ENCODE results near the gene ARPC1A. TPM values are rescaled to one million over a fixed set of nuclear protein-coding genes. Genes with fewer than 3 reads are reported as not detected.

Gene ARPC1A
- total RNA-seq, 1 donor from 2014 or later: 109 TPM

DNA sequence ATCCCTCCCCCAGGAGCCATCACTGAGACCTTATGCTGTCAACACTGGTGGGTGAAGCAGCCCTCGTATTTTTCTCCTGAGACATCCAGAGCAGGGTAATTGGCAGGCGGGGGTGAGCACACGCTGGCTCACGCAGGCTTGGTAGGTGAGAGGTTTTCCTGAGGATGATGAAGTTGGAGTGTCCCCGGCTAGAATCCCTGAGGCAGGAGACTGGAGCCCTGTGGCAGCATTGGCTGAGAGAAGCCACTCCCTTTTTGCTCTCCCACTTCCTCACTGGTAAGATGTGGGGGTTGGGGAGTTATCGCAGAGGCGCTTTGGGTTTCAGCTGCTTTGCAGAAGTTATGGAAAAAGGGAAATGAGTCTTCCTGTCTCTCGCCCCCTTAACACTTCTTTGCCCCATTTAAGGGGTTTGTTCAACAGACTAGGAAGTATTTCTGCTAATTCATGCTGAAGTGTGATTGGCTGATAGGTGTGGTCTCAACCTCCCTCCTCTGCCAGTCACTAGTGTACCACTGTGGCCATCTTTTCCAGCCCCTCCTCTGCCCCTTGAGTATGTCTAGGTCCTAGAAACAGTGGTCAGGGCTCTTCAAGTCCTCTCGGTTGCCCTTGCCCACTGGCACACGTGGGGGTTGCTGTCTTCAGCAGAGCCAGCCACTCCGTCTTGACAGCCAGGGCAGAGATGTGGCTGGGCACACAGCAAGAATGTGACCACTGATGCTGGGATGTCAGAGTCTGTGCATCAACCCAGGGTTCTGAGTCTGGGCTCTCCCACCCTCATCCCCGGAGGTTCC lies 54.5 kb downstream of the ARPC1A start:
- Histone ChIP-seq H3K9me3 (no peaks in the 10 kb centered on the region), H3K27ac (peak overlapping the region; percentile 88), H3K36me3 (peaks cover 43% of the 10 kb centered on the region), H3K4me3 (peak overlapping the region; percentile 40), H3K27me3 (ENCODE audit: low read depth) (no peaks in the 10 kb centered on the region), H3K4me1 (peaks cover 72% of the 10 kb centered on the region)
- intact Hi-C loops (cut with DNase I): no loop called here
- ATAC-seq: peak; percentile 42 to 64
- TF ChIP-seq, protein P1, sequence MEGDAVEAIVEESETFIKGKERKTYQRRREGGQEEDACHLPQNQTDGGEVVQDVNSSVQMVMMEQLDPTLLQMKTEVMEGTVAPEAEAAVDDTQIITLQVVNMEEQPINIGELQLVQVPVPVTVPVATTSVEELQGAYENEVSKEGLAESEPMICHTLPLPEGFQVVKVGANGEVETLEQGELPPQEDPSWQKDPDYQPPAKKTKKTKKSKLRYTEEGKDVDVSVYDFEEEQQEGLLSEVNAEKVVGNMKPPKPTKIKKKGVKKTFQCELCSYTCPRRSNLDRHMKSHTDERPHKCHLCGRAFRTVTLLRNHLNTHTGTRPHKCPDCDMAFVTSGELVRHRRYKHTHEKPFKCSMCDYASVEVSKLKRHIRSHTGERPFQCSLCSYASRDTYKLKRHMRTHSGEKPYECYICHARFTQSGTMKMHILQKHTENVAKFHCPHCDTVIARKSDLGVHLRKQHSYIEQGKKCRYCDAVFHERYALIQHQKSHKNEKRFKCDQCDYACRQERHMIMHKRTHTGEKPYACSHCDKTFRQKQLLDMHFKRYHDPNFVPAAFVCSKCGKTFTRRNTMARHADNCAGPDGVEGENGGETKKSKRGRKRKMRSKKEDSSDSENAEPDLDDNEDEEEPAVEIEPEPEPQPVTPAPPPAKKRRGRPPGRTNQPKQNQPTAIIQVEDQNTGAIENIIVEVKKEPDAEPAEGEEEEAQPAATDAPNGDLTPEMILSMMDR (IDR thresholded peaks at IDR 0.05): no peak
- DNase-seq: peak; percentile 67

- intact Hi-C loops (cut with DNase I): no loop called here
- peaks cover 71% of the 10 kb centered on the region for H3K4me1 ChIP-seq
- ATAC-seq: peak; percentile 25 to 57
- H3K4me3 ChIP-seq: peak overlapping the region; percentile 40
- peaks cover 50% of the 10 kb centered on the region for H3K36me3 ChIP-seq
- H3K9me3 ChIP-seq: no peaks in the 10 kb centered on the region
- no peaks in the 10 kb centered on the region for H3K27me3 ChIP-seq (ENCODE audit: low read depth)
- H3K27ac ChIP-seq: peak overlapping the region; percentile 88
- DNase-seq: no peak
- TF ChIP-seq, protein P1 (IDR thresholded peaks at IDR 0.05): no peak
Measured at GRCh38 chr7:99380823-99381663, 55.3 kb downstream of the ARPC1A start.

GRCh38 chr7:99381664-99382075 lies 56.0 kb downstream of the ARPC1A start:
- Histone ChIP-seq H3K9me3 (no peaks in the 10 kb centered on the region), H3K27me3 (ENCODE audit: low read depth) (no peaks in the 10 kb centered on the region), H3K4me1 (peaks cover 70% of the 10 kb centered on the region), H3K27ac (peak overlapping the region; percentile 88), H3K36me3 (peaks cover 52% of the 10 kb centered on the region), H3K4me3 (peak overlapping the region; percentile 40)
- intact Hi-C loops (cut with DNase I): no loop called here
- no peak for ATAC-seq
- TF ChIP-seq, protein P1 (IDR thresholded peaks at IDR 0.05): no peak
- no peak for DNase-seq

GRCh38 chr7:99383203-99383602 lies 57.5 kb downstream of the ARPC1A start:
- no peak for ATAC-seq
- no peak overlapping the region for H3K27ac ChIP-seq

GRCh38 chr7:99383791-99384370 lies 58.2 kb downstream of the ARPC1A start:
- H3K9me3 ChIP-seq: no peaks in the 10 kb centered on the region
- H3K4me1 ChIP-seq: peaks cover 49% of the 10 kb centered on the region
- ATAC-seq: no peak
- H3K27ac ChIP-seq: no peak overlapping the region
- no peak overlapping the region for H3K4me3 ChIP-seq
- intact Hi-C loops (cut with DNase I): no loop called here
- no peak for DNase-seq
- no peaks in the 10 kb centered on the region for H3K27me3 ChIP-seq (ENCODE audit: low read depth)
- H3K36me3 ChIP-seq: peaks cover 58% of the 10 kb centered on the region
- TF ChIP-seq, protein P1 (IDR thresholded peaks at IDR 0.05): no peak

More at GRCh38 chr7:99383203-99383602, 57.5 kb downstream of the ARPC1A start:
- Histone ChIP-seq H3K27me3 (ENCODE audit: low read depth) (no peaks in the 10 kb centered on the region), H3K36me3 (peaks cover 55% of the 10 kb centered on the region), H3K9me3 (no peaks in the 10 kb centered on the region), H3K4me1 (peaks cover 56% of the 10 kb centered on the region), H3K4me3 (no peak overlapping the region)
- TF ChIP-seq, protein P1 (IDR thresholded peaks at IDR 0.05): no peak
- intact Hi-C loops (cut with DNase I): no loop called here
- no peak for DNase-seq
